Activated CD8-positive, alpha-beta T cell treated with anti-CD3 and anti-CD28 coated beads, Interleukin-2, amount 10 ng/mL, durations not matched to agents 7 days and 5 days (primary cell): ENCODE results near the gene LUC7L3. TPM values are rescaled to one million over a fixed set of nuclear protein-coding genes. Genes with fewer than 3 reads are reported as not detected.

ENCODE experiments used
- ATAC-seq: fragments of 150-1000 bp; cut with Tn5 transposase; one replicate; pipeline ENCODE4 v1.10.0; 2021; ENCODE audit warnings: moderate library complexity
- CTCF ChIA-PET: fragments of 350-600 bp; sonication (Branson Sonifier 250); formaldehyde crosslinking; loops from one replicate; lab custom pipeline; 2021; ENCODE audit warnings: antibody characterized with exemption; lab: Charles Lee
- POLR2A ChIA-PET: fragments of 350-600 bp; sonication (Branson Sonifier 250); formaldehyde crosslinking; loops from one replicate; lab custom pipeline; 2021; ENCODE audit warnings: antibody characterized with exemption; lab: Charles Lee
- DNase-seq: peaks from one replicate; pipeline ENCODE4 v3.0.0-alpha.2; 2020
- H3K27ac Mint-ChIP-seq: one replicate; pipeline ENCODE4 v1.8.0; 2021; ENCODE audit warnings: mild to moderate bottlenecking, mixed read lengths
- H3K27me3 Mint-ChIP-seq: one replicate; pipeline ENCODE4 v1.8.0; 2021; ENCODE audit warnings: low read depth, mixed read lengths
- H3K36me3 Mint-ChIP-seq: one replicate; pipeline ENCODE4 v1.8.0; 2021; ENCODE audit warnings: low read depth, mixed read lengths
- H3K4me1 Mint-ChIP-seq: one replicate; pipeline ENCODE4 v1.8.0; 2021; ENCODE audit warnings: low read depth, mixed read lengths
- H3K4me3 Mint-ChIP-seq: one replicate; pipeline ENCODE4 v1.8.0; 2021; ENCODE audit warnings: mild to moderate bottlenecking, mixed read lengths
- H3K9me3 Mint-ChIP-seq: one replicate; pipeline ENCODE4 v1.8.0; 2022; ENCODE audit warnings: mixed read lengths; ENCODE audit not compliant: insufficient read depth
- total RNA-seq, 2 experiments: library from RNA; stranded (reverse); gene quantifications; one replicate each; pipeline ENCODE4 v1.2.3, GENCODE V29; 2021

LUC7L3 gene
- total RNA-seq, 2 experiments from 2014 or later, result 112 to 116 TPM

GRCh38 chr17:50767446-50767845 lies 48.0 kb downstream of the LUC7L3 start, which contains the start of gene ANKRD40CL:
TSS of gene ANKRD40CL (minus strand) at chr17:50767518. CDS start at chr17:50766913, 605 bp downstream.
- Mint-ChIP-seq H3K27me3 (peaks cover 34% of the 10 kb centered on the region), H3K36me3 (no peaks in the 10 kb centered on the region), H3K27ac (no peak within 1 kb of the TSS), H3K4me3 (no peak within 1 kb of the TSS), H3K4me1 (peaks cover 8% of the 10 kb centered on the region), H3K9me3 (no peaks in the 10 kb centered on the region)
- ChIA-PET POLR2A (no interaction called here), CTCF (interaction anchor here (3.0 kb wide), 1 partner anchor 16 kb away, joined by 11 read pairs; no protein-coding TSS in a partner anchor)
- ATAC-seq (no peak), DNase-seq (no peak)

- POLR2A ChIA-PET, result no interaction called here
- DNase-seq (no peak), ATAC-seq (no peak)
- H3K27ac Mint-ChIP-seq, result no peak overlapping the region
- H3K4me3 Mint-ChIP-seq, result no peak overlapping the region
- H3K36me3 Mint-ChIP-seq, result no peaks in the 10 kb centered on the region
- no peaks in the 10 kb centered on the region for H3K9me3 Mint-ChIP-seq
- peaks cover 29% of the 10 kb centered on the region for H3K27me3 Mint-ChIP-seq
- CTCF ChIA-PET, result interaction anchor here (3.0 kb wide), 1 partner anchor 15 kb away, joined by 11 read pairs; no protein-coding TSS in a partner anchor
- H3K4me1 Mint-ChIP-seq, result peaks cover 7% of the 10 kb centered on the region
These were observed 49.0 kb downstream of the LUC7L3 start for GRCh38 chr17:50768346-50768761.

GRCh38 chr17:50769884-50770283 lies 50.5 kb downstream of the LUC7L3 start:
- ChIA-PET CTCF (interaction anchor here (3.0 kb wide), 1 partner anchor 13 kb away, joined by 11 read pairs; no protein-coding TSS in a partner anchor), POLR2A (no interaction called here)
- ATAC-seq, result no peak
- DNase-seq, result no peak
- Mint-ChIP-seq H3K4me3 (no peak overlapping the region), H3K36me3 (no peaks in the 10 kb centered on the region), H3K4me1 (peaks cover 6% of the 10 kb centered on the region), H3K27ac (no peak overlapping the region), H3K27me3 (peaks cover 20% of the 10 kb centered on the region), H3K9me3 (no peaks in the 10 kb centered on the region)

- Mint-ChIP-seq H3K36me3 (no peaks in the 10 kb centered on the region), H3K27ac (no peak overlapping the region), H3K4me1 (peaks cover 6% of the 10 kb centered on the region), H3K9me3 (no peaks in the 10 kb centered on the region), H3K4me3 (no peak overlapping the region), H3K27me3 (peaks cover 19% of the 10 kb centered on the region)
- ATAC-seq, result no peak
- ChIA-PET POLR2A (no interaction called here), CTCF (interaction anchor here (3.0 kb wide), 1 partner anchor 13 kb away, joined by 11 read pairs; no protein-coding TSS in a partner anchor)
- DNase-seq, result no peak
These were observed 50.9 kb downstream of the LUC7L3 start for GRCh38 chr17:50770346-50770745.

DNA sequence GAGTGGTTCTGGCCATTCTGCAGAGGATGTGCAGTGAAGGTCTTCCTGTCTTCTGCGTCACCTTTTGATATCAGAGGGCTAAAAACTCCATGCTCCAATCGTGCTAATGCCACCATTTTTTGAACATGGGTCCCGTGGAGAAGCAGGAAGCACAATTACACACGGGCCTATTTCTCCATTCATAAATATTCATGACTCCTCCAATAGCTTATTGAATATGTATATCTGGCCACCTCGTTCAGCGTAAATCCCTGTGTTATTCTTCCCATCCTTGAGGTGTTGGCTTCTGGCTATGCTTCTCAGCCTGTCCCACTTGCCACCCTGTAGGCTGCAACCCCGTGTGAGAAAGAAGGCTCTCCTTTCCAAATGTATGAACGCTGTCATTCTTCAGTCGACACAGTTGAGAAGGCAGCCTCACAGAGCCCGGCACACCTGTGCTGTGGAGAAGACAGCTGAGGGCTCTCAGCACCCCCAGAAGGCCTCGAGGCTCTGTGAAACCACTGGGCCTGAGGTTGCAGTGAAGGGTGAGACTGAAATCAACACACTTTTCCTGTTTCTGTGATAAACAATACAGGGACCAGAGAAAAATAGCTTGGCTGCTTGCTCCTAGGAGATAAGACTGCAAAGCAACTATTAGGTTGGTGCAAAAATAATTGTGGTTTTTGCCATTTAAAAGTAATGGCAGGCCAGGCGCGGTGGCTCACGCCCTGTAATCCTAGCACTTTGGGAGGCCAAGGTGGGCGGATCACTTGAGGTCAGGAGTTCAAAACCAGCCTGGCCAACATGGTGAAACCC lies 52.8 kb downstream of the LUC7L3 start:
- ATAC-seq (no peak), DNase-seq (no peak)
- H3K27ac Mint-ChIP-seq, result no peak overlapping the region
- H3K4me3 Mint-ChIP-seq, result no peak overlapping the region
- CTCF ChIA-PET, result interaction anchor here (1.5 kb wide), 1 partner anchor 12 kb away, joined by 7 read pairs; no protein-coding TSS in a partner anchor
- H3K9me3 Mint-ChIP-seq, result no peaks in the 10 kb centered on the region
- H3K4me1 Mint-ChIP-seq, result peaks cover 6% of the 10 kb centered on the region
- H3K27me3 Mint-ChIP-seq, result peaks cover 13% of the 10 kb centered on the region
- POLR2A ChIA-PET, result no interaction called here
- H3K36me3 Mint-ChIP-seq, result no peaks in the 10 kb centered on the region

GRCh38 chr17:50774225-50774803 lies 54.9 kb downstream of the LUC7L3 start:
- ChIA-PET CTCF (no interaction called here), POLR2A (interaction anchor here (0.7 kb wide), 1 partner anchor 290 kb away, joined by 3 read pairs; no protein-coding TSS in a partner anchor)
- no peak overlapping the region for H3K4me3 Mint-ChIP-seq
- ATAC-seq (no peak), DNase-seq (no peak)
- no peaks in the 10 kb centered on the region for H3K9me3 Mint-ChIP-seq
- H3K4me1 Mint-ChIP-seq, result peaks cover 9% of the 10 kb centered on the region
- peaks cover 24% of the 10 kb centered on the region for H3K27me3 Mint-ChIP-seq
- H3K36me3 Mint-ChIP-seq, result no peaks in the 10 kb centered on the region
- H3K27ac Mint-ChIP-seq, result no peak overlapping the region

DNA sequence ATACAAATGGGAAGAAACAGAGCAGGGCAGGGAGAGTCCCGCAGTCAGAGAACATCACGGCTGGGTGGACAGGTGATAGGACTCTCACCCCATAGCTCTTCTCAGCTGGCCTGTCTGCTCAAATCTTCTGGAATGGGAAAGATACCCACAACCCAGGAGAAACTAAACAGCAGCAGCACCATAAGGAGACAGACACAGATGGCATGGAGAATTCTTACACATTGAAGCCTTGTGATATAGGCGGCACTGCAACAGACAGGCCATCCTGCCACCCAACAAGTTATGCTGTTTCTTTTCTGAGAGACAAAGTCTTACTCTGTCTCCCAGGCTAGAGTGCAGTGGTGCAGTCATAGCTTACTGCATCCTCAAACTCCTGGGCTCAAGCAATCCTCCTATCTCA lies 56.5 kb downstream of the LUC7L3 start:
- POLR2A ChIA-PET, result no interaction called here

DNA sequence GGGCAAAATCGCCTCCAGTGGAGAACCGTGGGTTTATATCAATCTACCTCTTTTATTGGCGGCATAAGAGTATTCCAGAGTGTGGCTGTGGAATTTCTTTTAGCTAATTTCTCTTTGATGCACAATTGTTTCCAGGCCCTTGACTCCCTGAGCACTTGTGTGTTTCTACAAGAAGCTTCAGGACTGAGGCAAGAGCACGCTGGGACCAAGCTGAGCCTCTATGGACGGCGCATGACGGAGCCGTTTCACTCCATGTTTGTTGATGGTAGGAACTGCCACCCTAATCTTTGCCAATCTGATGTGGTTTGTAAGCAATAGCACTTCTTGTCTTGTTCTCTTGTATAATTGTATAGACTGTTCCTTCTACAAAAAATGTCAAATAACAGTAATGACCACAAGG lies 59.1 kb downstream of the LUC7L3 start:
- POLR2A ChIA-PET, result interaction anchor here (1.4 kb wide), 1 partner anchor 88 kb away, joined by 4 read pairs; the partner anchor contains the start of gene TOB1

More for the DNA sequence above, 56.5 kb downstream of the LUC7L3 start:
- Mint-ChIP-seq H3K27me3 (peaks cover 25% of the 10 kb centered on the region), H3K4me1 (peaks cover 22% of the 10 kb centered on the region), H3K27ac (no peak overlapping the region), H3K36me3 (no peaks in the 10 kb centered on the region), H3K9me3 (no peaks in the 10 kb centered on the region), H3K4me3 (no peak overlapping the region)
- CTCF ChIA-PET, result no interaction called here
- ATAC-seq (no peak), DNase-seq (no peak)

DNA sequence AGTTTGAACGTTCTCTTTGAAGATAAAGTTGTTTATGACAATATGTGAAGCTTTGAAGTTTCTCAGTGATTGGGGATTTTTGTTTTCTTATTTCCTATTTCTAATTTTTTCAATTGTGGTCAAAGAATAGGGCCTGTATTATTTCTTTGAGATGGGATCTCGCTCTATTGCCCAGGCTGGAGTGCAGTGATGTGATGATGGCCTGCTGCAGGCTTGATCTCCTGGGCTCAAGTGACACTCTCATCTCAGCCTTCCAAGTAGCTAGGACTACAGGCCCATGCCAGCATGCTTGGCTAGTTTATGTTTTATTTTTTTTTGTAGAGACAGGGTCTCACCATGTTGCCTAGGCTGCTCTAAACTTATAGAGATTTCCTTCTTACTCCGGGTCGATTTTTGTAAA lies 59.6 kb downstream of the LUC7L3 start:
- POLR2A ChIA-PET, result interaction anchor here (1.4 kb wide), 1 partner anchor 87 kb away, joined by 4 read pairs; the partner anchor contains the start of gene TOB1
- H3K27me3 Mint-ChIP-seq, result peaks cover 33% of the 10 kb centered on the region
- no peaks in the 10 kb centered on the region for H3K36me3 Mint-ChIP-seq
- no peak overlapping the region for H3K27ac Mint-ChIP-seq
- H3K9me3 Mint-ChIP-seq, result no peaks in the 10 kb centered on the region
- ATAC-seq, result no peak
- H3K4me3 Mint-ChIP-seq, result no peak overlapping the region
- CTCF ChIA-PET, result interaction anchor here (1.0 kb wide), 2 partner anchors 22 to 374 kb away, joined by 3 read pairs; partner anchors contain the start of gene NME1
- H3K4me1 Mint-ChIP-seq, result peaks cover 24% of the 10 kb centered on the region
- DNase-seq, result no peak

More for the DNA sequence above, 59.1 kb downstream of the LUC7L3 start:
- Mint-ChIP-seq H3K27ac (no peak overlapping the region), H3K27me3 (peaks cover 33% of the 10 kb centered on the region), H3K9me3 (no peaks in the 10 kb centered on the region), H3K4me1 (peaks cover 24% of the 10 kb centered on the region), H3K36me3 (no peaks in the 10 kb centered on the region), H3K4me3 (no peak overlapping the region)
- ATAC-seq, result no peak
- no peak for DNase-seq
- CTCF ChIA-PET, result interaction anchor here (1.0 kb wide), 1 partner anchor 375 kb away, joined by 3 read pairs; the partner anchor contains the start of gene NME1

- H3K27ac Mint-ChIP-seq, result peak overlapping the region; percentile 41
- H3K36me3 Mint-ChIP-seq, result no peaks in the 10 kb centered on the region
- H3K4me1 Mint-ChIP-seq, result peaks cover 24% of the 10 kb centered on the region
- DNase-seq, result peak; percentile 77
- H3K4me3 Mint-ChIP-seq, result peak overlapping the region; percentile 38
- peaks cover 37% of the 10 kb centered on the region for H3K27me3 Mint-ChIP-seq
- POLR2A ChIA-PET, result interaction anchor here (0.6 to 1.4 kb wide), 2 partner anchors 87 to 188 kb away, joined by 3 to 4 read pairs; partner anchors contain the start of gene TOB1
- H3K9me3 Mint-ChIP-seq, result no peaks in the 10 kb centered on the region
- peak; percentile 76 for ATAC-seq
- CTCF ChIA-PET, result interaction anchor here (0.7 to 1.5 kb wide), 5 partner anchors 21 to 174 kb away, joined by 3 to 5 read pairs (median 3); no protein-coding TSS in a partner anchor
These were observed 60.4 kb downstream of the LUC7L3 start for GRCh38 chr17:50779747-50780353.

DNA sequence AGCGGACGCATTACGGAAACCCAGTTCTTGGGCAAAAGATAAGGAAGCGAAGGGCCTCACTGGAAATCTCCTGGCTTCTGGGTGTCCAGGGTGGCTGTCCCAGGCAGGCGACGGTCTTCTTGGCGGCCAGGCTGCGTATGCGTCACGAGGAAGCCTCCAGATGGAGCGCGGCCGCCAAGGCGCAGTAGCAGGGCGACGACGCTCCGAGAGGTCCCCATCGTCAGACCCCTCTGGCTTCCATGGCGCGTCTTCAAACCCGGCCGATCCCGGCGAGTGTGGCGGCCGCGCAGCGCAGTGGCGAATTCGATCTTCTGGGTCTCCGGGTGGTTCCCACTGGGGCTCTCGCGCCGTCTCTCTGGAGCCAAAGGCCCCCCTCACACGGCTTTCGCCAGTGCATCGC lies 61.8 kb downstream of the LUC7L3 start:
- H3K9me3 Mint-ChIP-seq, result no peaks in the 10 kb centered on the region
- DNase-seq, result no peak
- CTCF ChIA-PET, result interaction anchor here (4.3 to 4.7 kb wide), 2 partner anchors 61 to 175 kb away, joined by 24 to 27 read pairs; no protein-coding TSS in a partner anchor
- peaks cover 42% of the 10 kb centered on the region for H3K27me3 Mint-ChIP-seq
- ATAC-seq, result no peak
- no peak overlapping the region for H3K27ac Mint-ChIP-seq
- no peak overlapping the region for H3K4me3 Mint-ChIP-seq
- H3K36me3 Mint-ChIP-seq, result no peaks in the 10 kb centered on the region
- H3K4me1 Mint-ChIP-seq, result peaks cover 24% of the 10 kb centered on the region
- POLR2A ChIA-PET, result no interaction called here
